Fibroblast of lung (primary cell): ENCODE results near the gene SLC35E4.

Source experiments
- CTCF ChIP-seq, 2 donors: IDR thresholded peaks in 1 of 2; conservative IDR thresholded peaks in 1 of 2; 1 replicate in 1 of 2; 2 replicates in 1 of 2; pipeline ENCODE4 v1.5.1; 2011 to 2012; ENCODE audit warnings: low read length in 2 of 2, control low read depth in 1 of 2, inconsistent platforms in 1 of 2, low read depth in 1 of 2, mild to moderate bottlenecking in 1 of 2
- EZH2 ChIP-seq: IDR thresholded peaks from 2 replicates; pipeline ENCODE4 v1.5.1; 2012; ENCODE audit warnings: low read length, control low read depth, mild to moderate bottlenecking; ENCODE audit errors: missing control alignments

- TF ChIP-seq CTCF (conservative IDR thresholded peaks at IDR 0.05 in 1 of 2, IDR thresholded peaks at IDR 0.05 in 1 of 2; ENCODE audit: low read depth in 1 of 2, low read length in 2 of 2) (no peak), EZH2 (no peak)
Observed at GRCh38 chr22:30640361-30640760, 4.8 kb downstream of the SLC35E4 start.
